ENCODE data around the gene PLXNB3. TPM values are rescaled to one million over a fixed set of nuclear protein-coding genes. Genes with fewer than 3 reads are reported as not detected.

The PLXNB3 gene
- total RNA-seq, 2 experiments from 2014 or later: 0.23 to 0.35 TPM

DNA sequence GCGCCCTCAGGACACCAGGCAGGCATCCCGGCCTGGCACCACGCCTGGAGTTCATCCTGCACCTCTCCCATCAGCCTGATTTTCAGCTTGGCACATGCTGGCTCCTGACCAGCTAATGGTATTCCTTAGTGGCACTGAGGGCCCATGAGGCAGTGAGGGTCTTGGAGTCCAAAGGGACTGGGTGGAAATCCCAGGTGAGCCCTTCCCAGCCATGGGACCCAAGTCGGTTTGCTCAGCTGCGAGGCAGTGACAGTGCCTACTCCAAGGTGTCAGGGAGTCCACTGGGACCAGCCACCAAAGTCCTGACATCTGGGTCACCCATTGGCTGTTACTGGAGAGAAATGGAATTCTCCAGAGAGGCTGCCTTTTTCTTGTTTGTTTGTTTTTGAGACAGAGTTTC lies 35.3 kb downstream of the PLXNB3 start:
- no peaks in the 10 kb centered on the region for H3K9me3 Mint-ChIP-seq
- ChIA-PET POLR2A (no interaction called here), CTCF (interaction anchor here (0.5 to 1.2 kb wide), 2 partner anchors 36 to 50 kb away, joined by 3 to 4 read pairs; partner anchors contain the start of gene PLXNB3)
- H3K27me3 Mint-ChIP-seq: no peaks in the 10 kb centered on the region
- no peak overlapping the region for H3K4me3 Mint-ChIP-seq
- H3K27ac Mint-ChIP-seq: no peak overlapping the region
- H3K4me1 Mint-ChIP-seq: peaks cover 11% of the 10 kb centered on the region
- no peak for DNase-seq
- peaks cover 4% of the 10 kb centered on the region for H3K36me3 Mint-ChIP-seq (ENCODE audit: low read depth)

DNA sequence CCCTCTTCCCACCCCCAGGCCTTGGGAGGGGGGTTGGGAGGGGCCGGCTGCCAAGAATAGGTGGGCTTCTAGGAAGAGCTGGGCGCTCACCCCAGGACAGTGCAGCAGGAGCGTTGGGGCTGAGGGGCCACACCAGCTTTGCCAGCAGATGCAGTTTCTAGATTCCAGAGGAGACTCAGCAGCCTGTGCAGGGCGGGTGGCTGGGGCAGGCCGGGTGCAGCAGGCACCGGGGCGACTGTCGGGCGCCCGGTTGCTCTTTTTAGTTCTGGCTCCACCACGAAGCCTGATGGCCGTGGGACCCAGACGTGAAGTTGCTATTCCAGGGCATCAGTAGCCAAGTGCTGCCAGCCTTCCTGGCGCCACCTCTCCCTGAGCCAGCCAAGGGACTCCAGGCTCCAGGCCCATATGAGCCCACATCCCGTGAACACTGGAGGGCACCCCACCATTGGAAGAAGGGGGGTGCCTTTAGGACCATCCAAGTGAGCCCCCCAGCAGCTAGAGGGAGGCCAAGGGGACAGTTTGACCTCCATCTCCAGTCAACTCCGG lies 36.2 kb downstream of the PLXNB3 start:
- Mint-ChIP-seq H3K27ac (no peak overlapping the region), H3K4me1 (peaks cover 10% of the 10 kb centered on the region), H3K4me3 (no peak overlapping the region), H3K9me3 (no peaks in the 10 kb centered on the region), H3K27me3 (no peaks in the 10 kb centered on the region), H3K36me3 (ENCODE audit: low read depth) (peaks cover 4% of the 10 kb centered on the region)
- ChIA-PET POLR2A (no interaction called here), CTCF (no interaction called here)
- no peak for DNase-seq

DNA sequence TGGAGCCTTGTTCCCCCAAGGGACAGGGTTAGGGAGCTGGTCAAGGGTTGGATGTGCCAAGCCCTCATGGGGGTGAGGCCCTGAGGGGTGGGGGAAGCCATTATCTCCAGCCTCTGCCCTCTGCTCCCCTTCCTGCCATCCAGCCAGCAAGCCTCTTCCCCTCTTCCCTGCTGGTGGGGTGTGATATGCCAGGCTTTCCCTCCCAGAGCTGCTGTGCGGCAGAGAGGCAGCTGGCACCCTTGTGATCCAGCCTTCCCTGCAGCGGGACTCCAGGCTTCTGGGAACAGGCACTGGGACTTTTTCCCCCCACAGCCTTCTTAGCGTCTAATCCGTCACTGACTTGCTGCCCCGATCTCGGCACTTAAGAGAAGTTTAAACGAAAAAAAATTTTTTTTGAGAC lies 36.7 kb downstream of the PLXNB3 start:
- Mint-ChIP-seq H3K9me3 (no peaks in the 10 kb centered on the region), H3K4me3 (no peak overlapping the region), H3K27me3 (no peaks in the 10 kb centered on the region), H3K27ac (no peak overlapping the region), H3K36me3 (ENCODE audit: low read depth) (peaks cover 4% of the 10 kb centered on the region), H3K4me1 (peaks cover 7% of the 10 kb centered on the region)
- ChIA-PET POLR2A (no interaction called here), CTCF (no interaction called here)
- DNase-seq: no peak

DNA sequence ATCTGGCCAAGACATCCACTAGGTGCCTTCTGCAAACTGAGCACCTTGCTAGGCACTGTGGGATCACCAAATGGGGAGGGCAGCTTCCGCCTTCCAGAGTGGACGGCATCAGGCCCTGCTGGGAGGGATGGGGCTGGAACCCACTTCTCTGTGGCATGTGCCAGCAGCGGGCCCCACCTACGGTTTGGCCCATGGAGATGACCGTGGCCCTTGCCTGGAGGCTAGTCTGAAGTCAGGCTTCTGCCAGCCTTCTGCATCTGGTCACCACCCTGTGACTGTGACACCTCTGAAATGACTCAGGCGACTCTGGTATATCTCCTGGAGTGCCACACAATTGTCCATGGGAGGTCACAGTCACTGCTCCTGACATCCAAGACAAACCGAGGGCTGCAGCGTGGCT lies 37.6 kb downstream of the PLXNB3 start:
- no peaks in the 10 kb centered on the region for H3K36me3 Mint-ChIP-seq (ENCODE audit: low read depth)
- H3K4me1 Mint-ChIP-seq: no peaks in the 10 kb centered on the region
- no peaks in the 10 kb centered on the region for H3K9me3 Mint-ChIP-seq
- ChIA-PET CTCF (no interaction called here), POLR2A (no interaction called here)
- H3K27me3 Mint-ChIP-seq: no peaks in the 10 kb centered on the region
- DNase-seq: no peak
- no peak overlapping the region for H3K27ac Mint-ChIP-seq
- no peak overlapping the region for H3K4me3 Mint-ChIP-seq

DNA sequence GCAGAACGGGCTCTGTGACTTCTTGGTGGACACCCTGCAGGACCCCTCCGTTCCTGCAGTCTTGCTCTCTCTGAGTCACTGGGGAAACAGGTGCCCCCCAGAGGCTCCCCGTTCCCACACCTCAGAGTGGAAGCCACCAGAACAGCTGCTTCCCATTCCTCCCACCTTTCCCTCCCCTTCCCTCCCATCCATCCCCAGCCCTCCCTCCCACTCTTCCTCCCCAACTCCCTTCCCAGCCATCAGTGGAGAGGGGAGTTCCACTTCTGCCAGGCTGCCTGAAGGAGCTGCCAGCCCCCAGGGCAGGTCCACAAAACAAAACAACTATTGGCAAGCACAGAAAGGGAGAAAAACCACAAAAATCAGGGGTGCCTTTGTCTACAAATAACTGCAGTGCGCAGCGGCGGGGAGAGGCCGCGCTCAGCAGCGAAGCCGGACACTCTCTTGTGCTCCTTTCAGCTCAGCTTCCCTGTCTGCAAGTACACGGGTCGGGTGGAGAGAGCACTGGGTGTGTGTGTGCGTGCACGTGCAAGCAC lies 38.5 kb downstream of the PLXNB3 start:
- H3K27me3 Mint-ChIP-seq: no peaks in the 10 kb centered on the region
- H3K9me3 Mint-ChIP-seq: no peaks in the 10 kb centered on the region
- ChIA-PET POLR2A (no interaction called here), CTCF (no interaction called here)
- H3K27ac Mint-ChIP-seq: no peak overlapping the region
- no peak overlapping the region for H3K4me3 Mint-ChIP-seq
- H3K4me1 Mint-ChIP-seq: no peaks in the 10 kb centered on the region
- DNase-seq: no peak
- no peaks in the 10 kb centered on the region for H3K36me3 Mint-ChIP-seq (ENCODE audit: low read depth)

DNA sequence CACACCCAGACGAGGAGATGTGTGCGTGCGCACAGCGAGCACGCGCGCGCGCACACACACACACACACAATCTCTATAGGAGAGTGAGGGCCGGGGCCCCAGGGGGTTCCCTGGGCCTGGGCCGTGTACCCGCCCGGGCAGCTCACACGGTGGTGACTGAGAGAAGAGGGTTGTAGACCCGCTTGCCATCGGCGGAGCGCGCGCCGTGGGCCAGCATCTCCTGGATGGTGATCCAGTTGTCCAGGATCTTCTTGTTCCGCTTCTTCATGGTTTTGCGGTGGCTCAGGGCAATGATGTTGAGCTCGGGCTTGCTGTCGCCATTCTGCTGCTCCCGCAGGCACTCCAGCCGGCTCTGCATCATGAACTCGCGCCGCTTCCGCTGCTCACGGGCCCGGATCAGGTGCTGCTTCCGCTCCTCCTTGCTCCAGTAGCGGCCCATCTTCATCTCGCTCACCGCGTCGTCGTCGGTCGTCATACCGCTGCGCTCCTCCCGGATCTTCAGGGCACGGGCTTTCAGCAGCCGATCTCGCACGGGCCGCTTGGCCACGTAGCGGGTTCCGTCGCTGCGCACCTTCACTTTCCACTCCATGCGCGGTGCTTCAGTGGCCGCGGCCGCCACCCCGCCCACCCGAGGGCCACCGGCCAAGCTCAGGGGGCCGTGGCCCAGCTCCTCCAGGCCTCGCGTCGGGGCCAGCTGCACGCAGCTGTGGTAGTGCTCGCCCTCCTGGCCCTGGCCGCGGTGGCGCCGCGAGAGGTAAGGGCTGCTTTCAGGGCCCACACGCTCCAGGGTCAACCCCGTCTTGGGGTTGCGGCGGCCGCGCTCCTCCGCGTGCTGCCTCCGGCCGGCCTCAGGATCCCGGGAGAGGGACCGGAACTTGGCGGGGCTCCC lies 39.4 kb downstream of the PLXNB3 start:
- ChIA-PET CTCF (interaction anchor here (1.0 to 1.4 kb wide), 3 partner anchors 9 to 144 kb away, joined by 3 read pairs; partner anchors contain the start of gene SSR4), POLR2A (no interaction called here)
- no peak for DNase-seq
- H3K36me3 Mint-ChIP-seq (ENCODE audit: low read depth): no peaks in the 10 kb centered on the region
- H3K27me3 Mint-ChIP-seq: no peaks in the 10 kb centered on the region
- no peaks in the 10 kb centered on the region for H3K4me1 Mint-ChIP-seq
- H3K27ac Mint-ChIP-seq: no peak overlapping the region
- no peak overlapping the region for H3K4me3 Mint-ChIP-seq
- H3K9me3 Mint-ChIP-seq: no peaks in the 10 kb centered on the region

DNA sequence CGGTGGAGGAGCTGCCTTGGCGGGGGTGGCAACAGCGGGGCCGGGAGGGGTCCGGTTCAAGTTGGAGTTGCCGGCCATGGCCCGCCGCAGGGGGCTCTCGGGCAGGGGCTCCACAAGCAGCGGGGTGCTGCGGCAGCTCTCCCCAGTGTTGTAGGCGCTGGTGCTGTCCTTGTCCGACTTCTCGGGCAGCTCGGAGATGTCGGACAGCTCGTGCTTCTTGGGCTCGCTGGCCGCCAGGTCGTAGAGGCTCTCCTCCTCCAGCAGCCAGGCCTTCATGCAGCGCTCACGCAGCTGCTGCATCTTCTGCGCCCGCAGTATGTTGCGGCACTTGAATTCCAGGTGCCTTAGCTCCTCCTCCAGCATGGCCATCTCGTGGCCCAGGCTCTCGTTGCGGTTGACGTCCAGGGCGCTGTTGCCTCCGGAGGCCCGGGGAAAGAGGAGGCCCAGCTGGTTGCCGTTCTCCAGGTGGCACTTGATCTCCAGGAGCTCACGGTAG lies 40.1 kb downstream of the PLXNB3 start:
- ChIA-PET CTCF (interaction anchor here (1.0 to 1.4 kb wide), 3 partner anchors 10 to 143 kb away, joined by 3 read pairs; partner anchors contain the start of gene SSR4), POLR2A (no interaction called here)
- DNase-seq: no peak
- H3K4me1 Mint-ChIP-seq: no peaks in the 10 kb centered on the region
- H3K27ac Mint-ChIP-seq: no peak overlapping the region
- no peaks in the 10 kb centered on the region for H3K27me3 Mint-ChIP-seq
- no peaks in the 10 kb centered on the region for H3K36me3 Mint-ChIP-seq (ENCODE audit: low read depth)
- H3K9me3 Mint-ChIP-seq: no peaks in the 10 kb centered on the region
- no peak overlapping the region for H3K4me3 Mint-ChIP-seq

DNA sequence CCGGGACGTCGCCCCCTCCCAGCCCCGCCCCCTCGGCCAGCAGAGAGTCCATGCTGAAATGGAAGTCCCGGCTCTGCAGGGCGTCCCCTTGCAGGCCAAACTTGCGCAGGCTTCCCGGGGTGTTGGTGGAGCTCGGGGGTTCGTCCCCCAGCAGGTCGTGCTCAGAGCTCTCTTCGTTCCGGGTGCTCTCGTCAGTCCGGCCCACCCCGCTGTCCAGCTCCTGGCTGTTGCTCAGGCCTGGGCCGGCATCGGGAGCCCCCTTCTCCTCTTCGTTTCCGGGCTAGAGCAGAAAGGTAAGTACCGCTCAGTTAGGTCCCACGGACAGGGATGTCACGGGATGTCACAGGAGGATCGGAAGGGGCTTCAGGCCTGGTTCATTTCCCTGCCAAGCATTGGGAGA lies 40.6 kb downstream of the PLXNB3 start:
- no peaks in the 10 kb centered on the region for H3K27me3 Mint-ChIP-seq
- DNase-seq: no peak
- POLR2A ChIA-PET: no interaction called here
- no peaks in the 10 kb centered on the region for H3K9me3 Mint-ChIP-seq
- H3K4me3 Mint-ChIP-seq: no peak overlapping the region
- no peak overlapping the region for H3K27ac Mint-ChIP-seq
- H3K36me3 Mint-ChIP-seq (ENCODE audit: low read depth): no peaks in the 10 kb centered on the region
- H3K4me1 Mint-ChIP-seq: no peaks in the 10 kb centered on the region
- CTCF ChIA-PET: interaction anchor here (1.0 to 1.4 kb wide), 3 partner anchors 10 to 142 kb away, joined by 3 read pairs; partner anchors contain the start of gene SSR4

DNA sequence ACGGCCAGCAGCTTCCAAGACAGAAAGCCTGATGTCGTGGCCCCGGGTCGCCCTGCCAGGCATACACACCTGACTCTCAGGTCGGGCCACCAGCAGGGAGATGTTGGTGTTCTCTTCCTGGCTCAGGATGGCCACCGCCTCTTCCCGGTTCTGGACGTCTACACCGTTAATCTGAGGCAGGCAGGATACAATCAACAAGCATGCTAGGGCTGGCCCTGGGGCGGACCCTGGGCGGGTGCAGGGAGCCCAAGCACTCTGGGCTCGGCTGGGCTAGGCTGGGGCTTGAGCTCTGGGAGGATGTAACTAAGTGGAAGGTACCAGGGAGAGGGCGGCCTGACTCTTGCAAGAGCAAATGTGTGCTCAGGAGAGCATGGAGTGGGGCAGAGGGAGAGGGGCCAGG lies 41.4 kb downstream of the PLXNB3 start:
- Mint-ChIP-seq H3K36me3 (ENCODE audit: low read depth) (no peaks in the 10 kb centered on the region), H3K9me3 (no peaks in the 10 kb centered on the region), H3K4me1 (no peaks in the 10 kb centered on the region), H3K4me3 (no peak overlapping the region), H3K27ac (no peak overlapping the region), H3K27me3 (no peaks in the 10 kb centered on the region)
- no peak for DNase-seq
- CTCF ChIA-PET: no interaction called here
- POLR2A ChIA-PET: no interaction called here

DNA sequence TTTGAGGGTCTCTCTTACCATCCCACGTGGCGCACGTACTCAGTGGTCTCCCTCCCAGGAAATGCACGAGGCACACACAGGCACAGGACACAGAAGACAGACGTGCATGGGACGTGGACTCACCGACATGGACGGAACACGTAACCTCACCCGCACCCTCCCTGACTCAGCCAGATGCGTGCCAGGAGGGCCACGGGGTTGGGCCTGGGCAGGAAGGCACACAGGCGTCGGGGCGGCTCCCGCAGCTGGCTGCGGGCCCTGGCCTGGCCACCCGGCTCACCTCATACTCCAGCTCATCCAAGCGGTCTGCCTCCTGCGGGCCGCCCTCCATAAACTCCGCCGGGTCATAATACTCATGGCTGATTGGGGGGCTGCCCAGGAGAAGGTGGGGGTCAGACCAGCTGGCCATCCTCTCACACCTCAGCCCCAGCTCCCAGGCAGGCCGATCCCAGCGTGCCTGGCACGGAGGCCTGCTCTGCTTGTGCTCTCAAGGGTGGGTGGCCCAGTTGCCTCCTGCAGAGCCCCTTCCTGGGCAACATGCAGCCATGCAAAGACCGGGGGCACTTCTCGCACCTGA lies 43.0 kb downstream of the PLXNB3 start:
- H3K9me3 Mint-ChIP-seq: no peaks in the 10 kb centered on the region
- no peaks in the 10 kb centered on the region for H3K27me3 Mint-ChIP-seq
- no peak for DNase-seq
- H3K27ac Mint-ChIP-seq: no peak overlapping the region
- no peaks in the 10 kb centered on the region for H3K4me1 Mint-ChIP-seq
- no peaks in the 10 kb centered on the region for H3K36me3 Mint-ChIP-seq (ENCODE audit: low read depth)
- POLR2A ChIA-PET: no interaction called here
- no peak overlapping the region for H3K4me3 Mint-ChIP-seq
- CTCF ChIA-PET: interaction anchor here (0.8 to 1.1 kb wide), 2 partner anchors 12 to 71 kb away, joined by 3 to 4 read pairs; no protein-coding TSS in a partner anchor

DNA sequence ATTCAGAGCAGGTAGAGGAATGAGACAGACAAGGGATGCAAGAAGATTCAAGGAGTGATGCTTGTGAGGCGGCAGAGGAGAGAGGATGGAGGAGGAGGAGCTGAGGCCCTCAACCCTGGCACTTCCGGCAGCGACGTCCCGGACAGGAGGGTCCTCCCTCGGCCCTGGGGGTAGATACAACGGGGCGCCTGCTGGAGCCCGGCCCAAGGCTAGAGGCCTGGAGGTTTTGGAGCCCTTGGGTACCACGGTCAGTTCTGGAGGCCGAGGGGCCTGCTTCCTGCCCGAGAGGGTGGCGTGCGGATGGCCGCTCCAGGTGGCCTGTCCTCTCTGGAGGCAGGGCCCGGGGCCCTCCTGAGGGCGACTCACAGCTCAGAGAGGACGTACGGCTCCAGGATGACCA lies 43.9 kb downstream of the PLXNB3 start:
- H3K4me3 Mint-ChIP-seq: no peak overlapping the region
- no peak overlapping the region for H3K27ac Mint-ChIP-seq
- H3K4me1 Mint-ChIP-seq: no peaks in the 10 kb centered on the region
- POLR2A ChIA-PET: no interaction called here
- no peak for DNase-seq
- H3K36me3 Mint-ChIP-seq (ENCODE audit: low read depth): no peaks in the 10 kb centered on the region
- H3K9me3 Mint-ChIP-seq: no peaks in the 10 kb centered on the region
- CTCF ChIA-PET: interaction anchor here (0.8 to 1.1 kb wide), 2 partner anchors 29 to 154 kb away, joined by 3 to 4 read pairs; no protein-coding TSS in a partner anchor
- H3K27me3 Mint-ChIP-seq: peaks cover 3% of the 10 kb centered on the region

DNA sequence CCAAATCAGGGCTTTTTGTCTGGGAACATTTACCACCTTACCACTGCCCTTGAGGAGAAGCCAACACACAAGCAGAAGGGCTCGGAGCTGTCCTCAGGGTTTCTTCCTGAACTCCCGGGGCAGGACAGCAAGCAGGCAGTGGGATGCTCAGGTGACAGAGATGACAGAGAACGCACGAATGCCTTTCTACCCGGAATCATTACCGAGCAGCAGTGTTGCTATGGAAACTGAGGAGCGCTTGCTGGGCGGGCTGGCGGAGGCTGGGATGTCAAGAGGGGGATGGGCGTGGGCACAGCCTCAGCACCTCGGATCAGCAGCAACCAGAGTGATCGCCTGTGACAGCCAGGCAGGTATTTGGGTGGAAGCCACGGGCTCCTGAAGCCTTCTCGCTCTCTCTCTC lies 48.2 kb downstream of the PLXNB3 start:
- H3K27me3 Mint-ChIP-seq: peaks cover 12% of the 10 kb centered on the region
- ChIA-PET CTCF (no interaction called here), POLR2A (no interaction called here)
- H3K27ac Mint-ChIP-seq: no peak overlapping the region
- no peak for DNase-seq
- H3K4me3 Mint-ChIP-seq: no peak overlapping the region
- H3K9me3 Mint-ChIP-seq: no peaks in the 10 kb centered on the region
- H3K4me1 Mint-ChIP-seq: peaks cover 16% of the 10 kb centered on the region
- H3K36me3 Mint-ChIP-seq (ENCODE audit: low read depth): no peaks in the 10 kb centered on the region

DNA sequence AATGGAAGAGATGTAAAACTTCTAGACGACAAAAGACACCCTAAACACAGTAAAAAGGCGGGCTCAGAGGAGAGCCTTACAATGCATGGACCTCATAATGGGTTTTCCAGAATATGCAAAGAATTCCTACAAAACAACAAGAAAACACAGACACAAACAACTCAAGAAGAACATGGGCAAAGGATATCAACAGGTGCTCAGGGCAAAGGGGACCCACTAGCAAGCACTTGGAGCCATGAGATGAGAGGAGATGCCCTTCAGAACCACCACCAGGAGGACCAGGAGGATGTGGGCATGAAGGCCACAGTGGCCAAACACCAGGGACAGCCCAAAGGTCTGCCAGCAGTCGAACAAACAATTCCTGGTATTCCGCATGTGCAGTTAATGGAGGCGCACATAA lies 49.1 kb downstream of the PLXNB3 start:
- peaks cover 12% of the 10 kb centered on the region for H3K27me3 Mint-ChIP-seq
- H3K36me3 Mint-ChIP-seq (ENCODE audit: low read depth): no peaks in the 10 kb centered on the region
- DNase-seq: no peak
- H3K27ac Mint-ChIP-seq: no peak overlapping the region
- peaks cover 19% of the 10 kb centered on the region for H3K4me1 Mint-ChIP-seq
- H3K4me3 Mint-ChIP-seq: no peak overlapping the region
- H3K9me3 Mint-ChIP-seq: no peaks in the 10 kb centered on the region
- ChIA-PET POLR2A (no interaction called here), CTCF (no interaction called here)

Measured in activated CD4-positive, alpha-beta T cell treated with anti-CD3 and anti-CD28 coated beads, Interleukin-2, amount 10 ng/mL, durations not matched to agents 7 days and 5 days (primary cell).